ENCODE measurements around the gene CNEP1R1.

DNA sequence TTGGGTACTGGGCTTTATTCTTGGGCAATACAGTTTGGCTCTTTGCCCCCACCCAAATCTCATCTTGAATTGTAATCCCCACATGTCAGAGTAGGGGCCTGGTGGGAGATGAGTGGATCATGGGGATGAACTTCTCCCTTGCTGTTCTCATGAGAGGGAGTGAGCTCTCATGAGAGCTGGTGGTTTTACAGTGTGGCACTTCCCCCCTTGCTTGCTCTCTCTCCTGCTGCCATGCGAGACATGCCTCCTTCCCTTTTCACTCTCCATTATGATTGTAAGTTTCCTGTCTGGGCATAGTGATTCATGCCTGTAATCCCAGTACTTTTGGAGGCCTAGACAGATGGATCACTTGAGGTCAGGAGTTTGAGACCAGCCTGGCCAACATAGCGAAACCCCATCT is 18.1 kb upstream of the CNEP1R1 start:
- no peak for TF ChIP-seq POLR2AphosphoS5 (IDR thresholded peaks at IDR 0.05; ENCODE audit: low read depth, low read length)
- no peak for TF ChIP-seq POLR2A (IDR thresholded peaks at IDR 0.05; ENCODE audit: low read depth, low read length)
- no peak for TF ChIP-seq TAF1 (IDR thresholded peaks at IDR 0.05; ENCODE audit: low read depth, low read length)
- TF ChIP-seq POU2F2 (IDR thresholded peaks at IDR 0.05; ENCODE audit: low read depth, low read length) = no peak
- no peak for TF ChIP-seq PAX5 (IDR thresholded peaks at IDR 0.05; ENCODE audit: insufficient read depth, low read length, severe bottlenecking)
